ENCODE results near the gene CDT1.

The CDT1 gene

DNA sequence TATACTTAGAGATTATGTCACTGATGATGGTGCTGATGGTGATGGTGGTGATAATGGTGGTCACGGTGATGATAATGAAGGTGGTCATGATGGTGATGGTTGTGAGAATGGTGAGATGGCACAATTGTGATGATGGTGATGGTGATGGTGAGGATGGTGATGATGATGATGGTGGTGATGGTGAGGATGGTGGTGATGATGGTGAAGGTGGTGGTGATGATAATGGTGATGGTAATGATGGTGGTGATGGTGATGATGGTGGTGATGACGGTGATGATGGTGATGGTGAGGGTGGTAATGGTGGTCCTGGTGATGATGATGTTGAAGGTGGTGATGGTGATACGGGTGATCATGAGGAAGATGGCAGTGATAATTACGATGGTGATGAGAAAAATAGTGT lies 5.5 kb upstream of the CDT1 start:
- Histone ChIP-seq H4K20me1 (ENCODE audit: low read depth, low read length) (no peaks in the 10 kb centered on the region), H3K79me2 (ENCODE audit: insufficient read depth, low read length) (no peaks in the 10 kb centered on the region), H3K9me3 (ENCODE audit: insufficient read depth, low read length) (no peaks in the 10 kb centered on the region), H2AFZ (ENCODE audit: low read depth, low read length, severe bottlenecking) (no peak overlapping the region), H3K9me2 (replicated peaks; ENCODE audit: insufficient read depth, low read length) (no peaks in the 10 kb centered on the region), H3K4me3 (ENCODE audit: insufficient read depth, low read length, poor library complexity, severe bottlenecking) (no peak overlapping the region), H3K4me2 (ENCODE audit: low read depth, low read length, poor library complexity, severe bottlenecking) (no peak overlapping the region), H3K9ac (ENCODE audit: low read length) (no peak overlapping the region), H3K27ac (ENCODE audit: low read depth, low read length) (no peak overlapping the region), H3K36me3 (ENCODE audit: low read length) (no peaks in the 10 kb centered on the region), H3F3A (ENCODE audit: insufficient read depth) (peaks cover 7% of the 10 kb centered on the region; the same call in 1 of the 2 replicates), H3K27me3 (ENCODE audit: low read length) (no peaks in the 10 kb centered on the region)
- no peak for TF ChIP-seq EZH2phosphoT487 (conservative IDR thresholded peaks at IDR 0.05; ENCODE audit: low read length)
- TF ChIP-seq, protein P1, sequence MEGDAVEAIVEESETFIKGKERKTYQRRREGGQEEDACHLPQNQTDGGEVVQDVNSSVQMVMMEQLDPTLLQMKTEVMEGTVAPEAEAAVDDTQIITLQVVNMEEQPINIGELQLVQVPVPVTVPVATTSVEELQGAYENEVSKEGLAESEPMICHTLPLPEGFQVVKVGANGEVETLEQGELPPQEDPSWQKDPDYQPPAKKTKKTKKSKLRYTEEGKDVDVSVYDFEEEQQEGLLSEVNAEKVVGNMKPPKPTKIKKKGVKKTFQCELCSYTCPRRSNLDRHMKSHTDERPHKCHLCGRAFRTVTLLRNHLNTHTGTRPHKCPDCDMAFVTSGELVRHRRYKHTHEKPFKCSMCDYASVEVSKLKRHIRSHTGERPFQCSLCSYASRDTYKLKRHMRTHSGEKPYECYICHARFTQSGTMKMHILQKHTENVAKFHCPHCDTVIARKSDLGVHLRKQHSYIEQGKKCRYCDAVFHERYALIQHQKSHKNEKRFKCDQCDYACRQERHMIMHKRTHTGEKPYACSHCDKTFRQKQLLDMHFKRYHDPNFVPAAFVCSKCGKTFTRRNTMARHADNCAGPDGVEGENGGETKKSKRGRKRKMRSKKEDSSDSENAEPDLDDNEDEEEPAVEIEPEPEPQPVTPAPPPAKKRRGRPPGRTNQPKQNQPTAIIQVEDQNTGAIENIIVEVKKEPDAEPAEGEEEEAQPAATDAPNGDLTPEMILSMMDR (IDR thresholded peaks at IDR 0.05; ENCODE audit: insufficient read depth, low read length, poor library complexity, severe bottlenecking) = no peak

DNA sequence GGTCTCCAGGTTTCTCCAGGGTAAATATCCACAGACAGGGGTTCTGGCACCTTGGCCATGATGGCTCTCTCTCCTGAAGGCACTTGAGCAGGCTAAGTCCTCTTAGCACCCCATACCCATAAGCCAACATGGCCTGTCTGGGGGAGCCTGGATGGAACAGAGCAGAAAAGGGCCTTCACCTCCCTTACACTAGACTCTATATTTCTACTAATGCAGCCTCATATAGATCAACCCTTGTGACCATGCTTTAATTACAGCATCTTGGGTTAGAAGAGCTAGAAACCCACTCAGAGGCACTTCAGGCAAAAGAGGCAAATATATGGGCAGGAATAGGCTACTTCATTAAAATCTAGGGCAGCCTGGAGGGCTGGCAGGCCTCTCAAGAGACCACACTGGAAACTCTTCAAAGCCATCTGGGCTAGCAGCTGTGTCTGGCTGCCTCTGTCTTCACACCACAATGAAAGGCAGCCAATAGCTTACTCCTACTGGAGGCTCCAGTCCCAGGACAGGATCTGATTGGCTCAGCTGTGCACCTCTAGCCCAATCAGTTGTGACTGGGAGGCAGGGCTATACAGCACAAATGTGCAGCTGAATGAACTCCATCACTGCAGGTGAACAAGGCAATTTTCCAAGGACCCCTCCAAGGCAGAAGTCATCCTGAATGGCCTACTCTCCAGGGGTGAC lies 4.7 kb upstream of the CDT1 start:
- H3K9me3 ChIP-seq (ENCODE audit: insufficient read depth, low read length) = no peaks in the 10 kb centered on the region
- H3K36me3 ChIP-seq (ENCODE audit: low read length) = no peaks in the 10 kb centered on the region
- H3K9ac ChIP-seq (ENCODE audit: low read length) = no peak overlapping the region
- H3K4me3 ChIP-seq (ENCODE audit: insufficient read depth, low read length, poor library complexity, severe bottlenecking) = no peak overlapping the region
- no peak overlapping the region for H3K4me2 ChIP-seq (ENCODE audit: low read depth, low read length, poor library complexity, severe bottlenecking)
- no peaks in the 10 kb centered on the region for H3K27me3 ChIP-seq (ENCODE audit: low read length)
- no peaks in the 10 kb centered on the region for H3K9me2 ChIP-seq (replicated peaks; ENCODE audit: insufficient read depth, low read length)
- no peaks in the 10 kb centered on the region for H4K20me1 ChIP-seq (ENCODE audit: low read depth, low read length)
- H2AFZ ChIP-seq (ENCODE audit: low read depth, low read length, severe bottlenecking) = no peak overlapping the region
- TF ChIP-seq, protein P1 (IDR thresholded peaks at IDR 0.05; ENCODE audit: insufficient read depth, low read length, poor library complexity, severe bottlenecking) = no peak
- TF ChIP-seq EZH2phosphoT487 (conservative IDR thresholded peaks at IDR 0.05; ENCODE audit: low read length) = no peak
- no peak overlapping the region for H3K27ac ChIP-seq (ENCODE audit: low read depth, low read length)
- peaks cover 7% of the 10 kb centered on the region; the same call in 1 of the 2 replicates for H3F3A ChIP-seq (ENCODE audit: insufficient read depth)
- no peaks in the 10 kb centered on the region for H3K79me2 ChIP-seq (ENCODE audit: insufficient read depth, low read length)

DNA sequence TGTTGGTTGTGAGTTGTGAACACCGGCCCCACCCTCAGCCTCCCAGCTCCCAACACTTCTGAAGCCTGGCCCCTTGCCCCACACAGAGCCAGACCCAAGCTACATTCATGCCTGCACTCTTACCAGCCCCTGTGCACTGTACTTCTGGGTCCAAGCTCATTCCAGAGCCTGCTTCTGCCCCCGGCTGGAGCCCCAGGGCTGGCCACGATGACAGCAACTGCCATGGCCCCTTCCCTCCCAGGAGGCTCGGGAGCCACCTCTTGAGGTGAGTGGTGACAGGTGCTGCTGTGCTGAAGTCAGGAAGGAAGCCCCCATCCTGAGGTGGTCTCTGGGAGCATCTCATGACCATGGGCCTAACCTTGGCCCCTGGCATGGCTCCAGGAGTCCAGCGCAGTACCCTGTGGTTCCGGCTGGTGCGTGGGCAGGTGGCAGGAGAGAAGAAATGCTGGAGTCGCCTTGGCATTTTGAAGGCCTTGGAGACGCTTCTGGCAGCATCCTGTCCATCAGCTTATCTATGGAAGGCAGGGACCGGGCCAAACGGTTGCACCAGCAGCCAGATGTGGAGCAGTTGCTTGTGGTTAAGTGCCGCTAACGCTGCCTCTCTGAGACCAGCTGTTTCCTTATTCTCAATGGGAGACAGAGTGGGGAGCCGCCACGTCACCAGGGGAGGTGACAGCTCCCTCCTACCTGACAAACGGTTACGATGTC lies 3.9 kb upstream of the CDT1 start:
- no peak overlapping the region for H3K4me3 ChIP-seq (ENCODE audit: insufficient read depth, low read length, poor library complexity, severe bottlenecking)
- H3K36me3 ChIP-seq (ENCODE audit: low read length) = no peaks in the 10 kb centered on the region
- H3K9ac ChIP-seq (ENCODE audit: low read length) = no peak overlapping the region
- no peaks in the 10 kb centered on the region for H3K9me3 ChIP-seq (ENCODE audit: insufficient read depth, low read length)
- no peaks in the 10 kb centered on the region for H3K9me2 ChIP-seq (replicated peaks; ENCODE audit: insufficient read depth, low read length)
- no peaks in the 10 kb centered on the region for H3K27me3 ChIP-seq (ENCODE audit: low read length)
- no peak overlapping the region for H2AFZ ChIP-seq (ENCODE audit: low read depth, low read length, severe bottlenecking)
- H3K79me2 ChIP-seq (ENCODE audit: insufficient read depth, low read length) = peaks cover 7% of the 10 kb centered on the region
- H4K20me1 ChIP-seq (ENCODE audit: low read depth, low read length) = no peaks in the 10 kb centered on the region
- H3K27ac ChIP-seq (ENCODE audit: low read depth, low read length) = no peak overlapping the region
- no peak for TF ChIP-seq EZH2phosphoT487 (conservative IDR thresholded peaks at IDR 0.05; ENCODE audit: low read length)
- TF ChIP-seq, protein P1 (IDR thresholded peaks at IDR 0.05; ENCODE audit: insufficient read depth, low read length, poor library complexity, severe bottlenecking) = no peak
- no peak overlapping the region for H3K4me2 ChIP-seq (ENCODE audit: low read depth, low read length, poor library complexity, severe bottlenecking)
- peaks cover 13% of the 10 kb centered on the region for H3F3A ChIP-seq (ENCODE audit: insufficient read depth)
